Measurements from ENCODE around the gene CEP112. TPM values are rescaled to one million over a fixed set of nuclear protein-coding genes. Genes with fewer than 3 reads are reported as not detected.
"Not testable (repeated sequence)": the region's sequence is repeated elsewhere in the genome, so short reads cannot be mapped to it uniquely, and the experiment has no call there.

CEP112 gene
- total and polyA plus RNA-seq, 2 donors (not counting 1 experiment from before 2014, with no cell fraction given): 5.4 to 6.4 TPM

DNA sequence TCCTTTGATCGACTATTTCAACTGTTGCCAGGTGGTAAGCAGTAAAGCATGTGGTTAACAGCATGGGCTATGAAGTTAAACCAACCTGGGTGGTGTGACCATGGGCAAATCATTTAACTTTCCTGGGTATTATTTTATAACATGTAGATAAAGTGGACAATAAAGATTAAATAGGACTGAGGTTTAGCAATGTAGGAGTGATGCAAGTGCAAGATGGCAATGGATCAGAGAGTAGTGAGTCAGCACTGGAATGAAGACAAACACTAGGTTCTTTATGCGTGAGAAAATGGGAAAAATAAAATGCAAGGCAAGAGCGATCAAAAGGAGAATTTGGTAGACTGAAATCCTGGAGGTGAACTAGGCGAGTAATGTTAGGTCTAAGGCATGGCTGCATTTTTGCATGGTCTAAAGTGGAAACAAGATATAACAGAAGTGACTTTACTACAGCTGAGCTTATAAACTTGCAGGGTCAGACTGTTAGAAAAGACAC lies 408.0 kb downstream of the CEP112 start:
- peak overlapping the region; percentile 66 for H3K4me2 ChIP-seq (ENCODE audit: extremely low read depth, insufficient read depth, low read length)
- DNase-seq (ENCODE audit: low read depth in 2 of 2): peak; percentile 92 to 95

DNA sequence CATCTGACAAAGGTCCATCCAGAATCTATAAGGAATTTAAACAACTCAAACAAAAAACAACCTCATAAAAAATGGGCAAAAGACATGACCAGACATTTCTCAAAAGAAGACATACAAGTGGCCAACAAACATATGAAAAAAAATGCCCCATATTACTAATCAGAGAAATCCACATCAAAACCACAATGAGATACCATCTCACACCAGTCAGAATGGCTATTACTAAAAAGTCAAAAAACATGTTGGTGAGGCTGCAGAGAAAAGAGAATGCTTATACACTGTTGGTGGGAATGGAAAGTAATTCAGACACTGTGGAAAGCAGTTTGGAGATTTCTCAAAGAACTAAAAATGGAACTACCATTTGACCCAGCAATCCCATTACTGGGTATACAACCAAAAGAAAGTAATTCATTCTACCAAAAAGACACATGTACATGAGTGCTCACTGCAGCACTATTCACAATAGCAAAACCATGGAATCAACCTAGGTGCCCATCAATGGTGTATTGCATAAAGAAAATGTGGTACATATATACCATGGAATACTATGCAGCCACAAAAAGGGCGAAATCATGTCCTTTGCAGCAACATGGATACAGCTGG lies 409.7 kb downstream of the CEP112 start:
- not testable (repeated sequence) for H2AFZ ChIP-seq (ENCODE audit: low read length); DNase-seq (ENCODE audit: low read depth in 2 of 2); H3K36me3 ChIP-seq (ENCODE audit: control insufficient read depth, insufficient read depth, low read length); H3K4me3 ChIP-seq (replicated peaks in 1 of 4; ENCODE audit: control extremely low read depth in 1 of 4, insufficient read depth in 1 of 4, low read depth in 3 of 4, low read length in 4 of 4); H3K79me2 ChIP-seq (ENCODE audit: control insufficient read depth, insufficient read depth, low read length); H4K20me1 ChIP-seq (ENCODE audit: control insufficient read depth, extremely low read depth, insufficient read depth, low read length); H3K27ac ChIP-seq (ENCODE audit: insufficient read depth, low read length); H3K9me3 ChIP-seq (ENCODE audit: control insufficient read depth, insufficient read depth, low read depth, low read length); H3K4me2 ChIP-seq (ENCODE audit: extremely low read depth, insufficient read depth, low read length); H3K9ac ChIP-seq (ENCODE audit: insufficient read depth, low read length); H3K27me3 ChIP-seq (ENCODE audit: control insufficient read depth, insufficient read depth, low read length)
- H3K4me1 ChIP-seq (ENCODE audit: control insufficient read depth, extremely low read depth, insufficient read depth, low read length): peaks cover 19% of the 10 kb centered on the region

More for the DNA sequence above, 408.0 kb downstream of the CEP112 start:
- H3K4me1 ChIP-seq (ENCODE audit: control insufficient read depth, extremely low read depth, insufficient read depth, low read length): peaks cover 23% of the 10 kb centered on the region
- H3K27ac ChIP-seq (ENCODE audit: insufficient read depth, low read length): peak overlapping the region; percentile 45
- H3K27me3 ChIP-seq (ENCODE audit: control insufficient read depth, insufficient read depth, low read length): no peaks in the 10 kb centered on the region
- H4K20me1 ChIP-seq (ENCODE audit: control insufficient read depth, extremely low read depth, insufficient read depth, low read length): no peaks in the 10 kb centered on the region
- no peak overlapping the region for H3K9ac ChIP-seq (ENCODE audit: insufficient read depth, low read length)
- H3K79me2 ChIP-seq (ENCODE audit: control insufficient read depth, insufficient read depth, low read length): no peaks in the 10 kb centered on the region
- no peaks in the 10 kb centered on the region for H3K36me3 ChIP-seq (ENCODE audit: control insufficient read depth, insufficient read depth, low read length)
- no peak overlapping the region for H2AFZ ChIP-seq (ENCODE audit: low read length)
- TF ChIP-seq, protein P1, sequence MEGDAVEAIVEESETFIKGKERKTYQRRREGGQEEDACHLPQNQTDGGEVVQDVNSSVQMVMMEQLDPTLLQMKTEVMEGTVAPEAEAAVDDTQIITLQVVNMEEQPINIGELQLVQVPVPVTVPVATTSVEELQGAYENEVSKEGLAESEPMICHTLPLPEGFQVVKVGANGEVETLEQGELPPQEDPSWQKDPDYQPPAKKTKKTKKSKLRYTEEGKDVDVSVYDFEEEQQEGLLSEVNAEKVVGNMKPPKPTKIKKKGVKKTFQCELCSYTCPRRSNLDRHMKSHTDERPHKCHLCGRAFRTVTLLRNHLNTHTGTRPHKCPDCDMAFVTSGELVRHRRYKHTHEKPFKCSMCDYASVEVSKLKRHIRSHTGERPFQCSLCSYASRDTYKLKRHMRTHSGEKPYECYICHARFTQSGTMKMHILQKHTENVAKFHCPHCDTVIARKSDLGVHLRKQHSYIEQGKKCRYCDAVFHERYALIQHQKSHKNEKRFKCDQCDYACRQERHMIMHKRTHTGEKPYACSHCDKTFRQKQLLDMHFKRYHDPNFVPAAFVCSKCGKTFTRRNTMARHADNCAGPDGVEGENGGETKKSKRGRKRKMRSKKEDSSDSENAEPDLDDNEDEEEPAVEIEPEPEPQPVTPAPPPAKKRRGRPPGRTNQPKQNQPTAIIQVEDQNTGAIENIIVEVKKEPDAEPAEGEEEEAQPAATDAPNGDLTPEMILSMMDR (conservative IDR thresholded peaks at IDR 0.05 in 1 of 2, IDR thresholded peaks at IDR 0.05 in 1 of 2; ENCODE audit: low read depth in 1 of 2, low read length in 2 of 2): no peak
- TF ChIP-seq EZH2 (IDR thresholded peaks at IDR 0.05; ENCODE audit: low read length, missing control alignments): no peak
- no peaks in the 10 kb centered on the region for H3K9me3 ChIP-seq (ENCODE audit: control insufficient read depth, insufficient read depth, low read depth, low read length)
- no peak overlapping the region for H3K4me3 ChIP-seq (replicated peaks in 1 of 4; ENCODE audit: control extremely low read depth in 1 of 4, insufficient read depth in 1 of 4, low read depth in 3 of 4, low read length in 4 of 4)

DNA sequence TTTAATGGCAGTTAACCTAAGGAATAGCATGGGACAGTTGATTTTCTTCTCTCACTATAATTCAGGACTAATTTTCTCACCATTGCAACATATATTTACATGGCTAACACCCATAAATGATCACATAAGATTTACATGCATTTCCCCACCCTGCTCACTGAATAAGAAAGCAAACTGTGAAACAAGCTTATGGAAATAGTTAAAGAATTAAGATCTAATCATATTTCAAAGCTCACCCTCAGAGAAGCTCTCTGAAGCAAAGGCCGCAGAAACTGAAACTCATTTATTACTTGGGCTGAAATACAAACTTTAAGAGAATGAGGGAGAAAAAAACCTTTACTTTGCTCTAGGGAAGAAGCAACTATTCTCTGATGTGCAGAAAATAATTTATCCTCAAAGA lies 411.8 kb downstream of the CEP112 start:
- Histone ChIP-seq H4K20me1 (ENCODE audit: control insufficient read depth, extremely low read depth, insufficient read depth, low read length) (no peaks in the 10 kb centered on the region), H3K4me3 (replicated peaks in 1 of 4; ENCODE audit: control extremely low read depth in 1 of 4, insufficient read depth in 1 of 4, low read depth in 3 of 4, low read length in 4 of 4) (no peak overlapping the region), H3K9me3 (ENCODE audit: control insufficient read depth, insufficient read depth, low read depth, low read length) (no peaks in the 10 kb centered on the region), H3K27me3 (ENCODE audit: control insufficient read depth, insufficient read depth, low read length) (no peaks in the 10 kb centered on the region), H2AFZ (ENCODE audit: low read length) (no peak overlapping the region), H3K27ac (ENCODE audit: insufficient read depth, low read length) (no peak overlapping the region), H3K4me1 (ENCODE audit: control insufficient read depth, extremely low read depth, insufficient read depth, low read length) (peaks cover 16% of the 10 kb centered on the region), H3K9ac (ENCODE audit: insufficient read depth, low read length) (no peak overlapping the region), H3K4me2 (ENCODE audit: extremely low read depth, insufficient read depth, low read length) (no peak overlapping the region), H3K79me2 (ENCODE audit: control insufficient read depth, insufficient read depth, low read length) (no peaks in the 10 kb centered on the region), H3K36me3 (ENCODE audit: control insufficient read depth, insufficient read depth, low read length) (no peaks in the 10 kb centered on the region)
- DNase-seq (ENCODE audit: low read depth in 2 of 2): no peak
- no peak for TF ChIP-seq EZH2 (IDR thresholded peaks at IDR 0.05; ENCODE audit: low read length, missing control alignments)
- TF ChIP-seq, protein P1 (conservative IDR thresholded peaks at IDR 0.05 in 1 of 2, IDR thresholded peaks at IDR 0.05 in 1 of 2; ENCODE audit: low read depth in 1 of 2, low read length in 2 of 2): no peak

Measured in fibroblast of lung (primary cell).